Measurements from ENCODE around the gene ANKRD11. TPM values are rescaled to one million over a fixed set of nuclear protein-coding genes. Genes with fewer than 3 reads are reported as not detected.

ANKRD11 gene
- total RNA-seq, 1 donor from 2014 or later = 63.8 TPM

GRCh38 chr16:89314854-89315253 lies 175.5 kb downstream of the ANKRD11 start:
- Histone ChIP-seq H3K36me3 (peaks cover 8% of the 10 kb centered on the region), H3K9me3 (replicated peaks) (no peaks in the 10 kb centered on the region), H3K27me3 (ENCODE audit: low read depth) (no peaks in the 10 kb centered on the region), H3K27ac (replicated peaks) (peak overlapping the region; percentile 78), H3K4me3 (no peak overlapping the region), H3K4me1 (peaks cover 80% of the 10 kb centered on the region)
- intact Hi-C loops (cut with micrococcal nuclease) = no loop called here
- DNase-seq = no peak
- no peak for TF ChIP-seq CTCF (IDR thresholded peaks at IDR 0.05; ENCODE audit: borderline replicate concordance)

GRCh38 chr16:89314357-89314756 lies 176.0 kb downstream of the ANKRD11 start:
- Histone ChIP-seq H3K27ac (replicated peaks) (no peak overlapping the region), H3K4me3 (no peak overlapping the region), H3K9me3 (replicated peaks) (no peaks in the 10 kb centered on the region), H3K27me3 (ENCODE audit: low read depth) (no peaks in the 10 kb centered on the region), H3K36me3 (peaks cover 8% of the 10 kb centered on the region), H3K4me1 (peaks cover 78% of the 10 kb centered on the region)
- intact Hi-C loops (cut with micrococcal nuclease) = no loop called here
- no peak for TF ChIP-seq CTCF (IDR thresholded peaks at IDR 0.05; ENCODE audit: borderline replicate concordance)
- DNase-seq = no peak

- no peak for TF ChIP-seq CTCF (IDR thresholded peaks at IDR 0.05; ENCODE audit: borderline replicate concordance)
- peak overlapping the region; percentile 1 for H3K27ac ChIP-seq (replicated peaks)
- no peaks in the 10 kb centered on the region for H3K27me3 ChIP-seq (ENCODE audit: low read depth)
- peaks cover 8% of the 10 kb centered on the region for H3K36me3 ChIP-seq
- H3K9me3 ChIP-seq (replicated peaks) = no peaks in the 10 kb centered on the region
- no peak overlapping the region for H3K4me3 ChIP-seq
- peaks cover 78% of the 10 kb centered on the region for H3K4me1 ChIP-seq
- intact Hi-C loops (cut with micrococcal nuclease) = no loop called here
- DNase-seq = no peak
Observed at GRCh38 chr16:89313583-89313982, 176.8 kb downstream of the ANKRD11 start.

GRCh38 chr16:89312598-89313299 lies 177.6 kb downstream of the ANKRD11 start:
- Histone ChIP-seq H3K9me3 (replicated peaks) (no peaks in the 10 kb centered on the region), H3K4me1 (peaks cover 78% of the 10 kb centered on the region), H3K4me3 (no peak overlapping the region), H3K27me3 (ENCODE audit: low read depth) (no peaks in the 10 kb centered on the region), H3K36me3 (peaks cover 8% of the 10 kb centered on the region), H3K27ac (replicated peaks) (no peak overlapping the region)
- DNase-seq = no peak
- intact Hi-C loops (cut with micrococcal nuclease) = no loop called here
- no peak for TF ChIP-seq CTCF (IDR thresholded peaks at IDR 0.05; ENCODE audit: borderline replicate concordance)

GRCh38 chr16:89312194-89312593 lies 178.2 kb downstream of the ANKRD11 start:
- peaks cover 76% of the 10 kb centered on the region for H3K4me1 ChIP-seq
- no peaks in the 10 kb centered on the region for H3K27me3 ChIP-seq (ENCODE audit: low read depth)
- TF ChIP-seq CTCF (IDR thresholded peaks at IDR 0.05; ENCODE audit: borderline replicate concordance) = no peak
- intact Hi-C loops (cut with micrococcal nuclease) = no loop called here
- H3K36me3 ChIP-seq = peaks cover 8% of the 10 kb centered on the region
- no peak for DNase-seq
- no peak overlapping the region for H3K27ac ChIP-seq (replicated peaks)
- H3K4me3 ChIP-seq = no peak overlapping the region
- H3K9me3 ChIP-seq (replicated peaks) = no peaks in the 10 kb centered on the region
